A549 (cell line): ENCODE results near the gene KRTAP4-1.

ENCODE experiments used
- EP300 ChIP-seq, 2 experiments: fragments of >200 bp; sonication (Bioruptor Twin); formaldehyde crosslinking; IDR thresholded peaks; 2 replicates in 1 of 2; 3 replicates in 1 of 2; pipeline ENCODE4 v1.6.1; 2016 to 2017
- FOSL2 ChIP-seq, 2 experiments: fragments of 450-650 bp in 1 of 2; fragments of >200 bp in 1 of 2; sonication (Bioruptor Twin) in 1 of 2; formaldehyde crosslinking; IDR thresholded peaks; 2 replicates each; pipeline versions ENCODE4 v1.5.0 to v1.6.1; 2016 to 2020; ENCODE audit warnings: mild to moderate bottlenecking in 1 of 2, moderate library complexity in 1 of 2
- HDAC2 ChIP-seq: fragments of 200-600 bp; sonication (generic); IDR thresholded peaks from 2 replicates; pipeline ENCODE4 v1.6.1; 2016
- TF ChIP-seq, protein P1 (sequence below): fragments of >200 bp; sonication (Bioruptor Twin); formaldehyde crosslinking; IDR thresholded peaks from 3 replicates; pipeline ENCODE4 v1.5.1; 2016

DNA sequence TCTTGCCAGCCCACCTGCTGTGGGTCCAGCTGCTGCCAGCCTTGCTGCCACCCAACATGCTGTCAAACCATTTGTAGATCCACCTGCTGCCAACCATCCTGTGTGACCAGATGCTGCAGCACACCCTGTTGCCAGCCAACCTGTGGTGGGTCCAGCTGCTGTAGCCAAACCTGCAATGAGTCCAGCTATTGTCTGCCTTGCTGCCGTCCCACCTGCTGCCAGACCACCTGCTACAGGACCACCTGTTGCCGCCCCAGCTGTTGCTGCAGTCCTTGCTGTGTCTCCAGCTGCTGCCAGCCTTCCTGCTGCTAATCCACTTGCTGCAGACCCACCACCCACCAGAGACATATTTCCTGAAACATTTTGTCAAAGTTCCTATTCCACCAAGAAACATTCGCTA, 5.6 kb upstream of the KRTAP4-1 start:
- TF ChIP-seq, protein P1, sequence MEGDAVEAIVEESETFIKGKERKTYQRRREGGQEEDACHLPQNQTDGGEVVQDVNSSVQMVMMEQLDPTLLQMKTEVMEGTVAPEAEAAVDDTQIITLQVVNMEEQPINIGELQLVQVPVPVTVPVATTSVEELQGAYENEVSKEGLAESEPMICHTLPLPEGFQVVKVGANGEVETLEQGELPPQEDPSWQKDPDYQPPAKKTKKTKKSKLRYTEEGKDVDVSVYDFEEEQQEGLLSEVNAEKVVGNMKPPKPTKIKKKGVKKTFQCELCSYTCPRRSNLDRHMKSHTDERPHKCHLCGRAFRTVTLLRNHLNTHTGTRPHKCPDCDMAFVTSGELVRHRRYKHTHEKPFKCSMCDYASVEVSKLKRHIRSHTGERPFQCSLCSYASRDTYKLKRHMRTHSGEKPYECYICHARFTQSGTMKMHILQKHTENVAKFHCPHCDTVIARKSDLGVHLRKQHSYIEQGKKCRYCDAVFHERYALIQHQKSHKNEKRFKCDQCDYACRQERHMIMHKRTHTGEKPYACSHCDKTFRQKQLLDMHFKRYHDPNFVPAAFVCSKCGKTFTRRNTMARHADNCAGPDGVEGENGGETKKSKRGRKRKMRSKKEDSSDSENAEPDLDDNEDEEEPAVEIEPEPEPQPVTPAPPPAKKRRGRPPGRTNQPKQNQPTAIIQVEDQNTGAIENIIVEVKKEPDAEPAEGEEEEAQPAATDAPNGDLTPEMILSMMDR, result no peak
- TF ChIP-seq HDAC2 (no peak), EP300 (IDR thresholded peaks at IDR 0.05) (no peak), FOSL2 (IDR thresholded peaks at IDR 0.05) (no peak), FOSL2 (CRISPR knock-in tag; IDR thresholded peaks at IDR 0.05) (no peak)
